BLaER1 treated with 17β-estradiol and CSF1 and Interleukin-3, amounts not matched to agents 10 nM and 100 nM (cell line): ENCODE results near the gene NOL11.

ENCODE experiments used
- H3K27ac ChIP-seq, 11 experiments: shearing (Covaris generic); formaldehyde crosslinking; 2 replicates each; pipeline ENCODE4 v1.8.1; 2022
- H3K27me3 ChIP-seq, 11 experiments: shearing (Covaris generic); formaldehyde crosslinking; 2 replicates each; pipeline ENCODE4 v1.8.1; 2022
- H3K36me3 ChIP-seq, 11 experiments: shearing (Covaris generic); formaldehyde crosslinking; 2 replicates each; pipeline ENCODE4 v1.8.1; 2022
- H3K4me1 ChIP-seq, 10 experiments: shearing (Covaris generic); formaldehyde crosslinking; 2 replicates each; pipeline ENCODE4 v1.8.1; 2022
- H3K4me2 ChIP-seq, 11 experiments: shearing (Covaris generic); formaldehyde crosslinking; 2 replicates each; pipeline ENCODE4 v1.8.1; 2022
- H3K4me3 ChIP-seq, 10 experiments: shearing (Covaris generic); formaldehyde crosslinking; 2 replicates each; pipeline ENCODE4 v1.8.1; 2022
- H3K9ac ChIP-seq, 11 experiments: shearing (Covaris generic); formaldehyde crosslinking; 2 replicates each; pipeline ENCODE4 v1.8.1; 2022
- H3K9me3 ChIP-seq, 11 experiments: shearing (Covaris generic); formaldehyde crosslinking; replicated peaks in 1 of 11; 2 replicates each; pipeline ENCODE4 v1.8.1; 2022
- H4K20me1 ChIP-seq, 11 experiments: shearing (Covaris generic); formaldehyde crosslinking; 2 replicates each; pipeline ENCODE4 v1.8.1; 2022
- Cebpa-rat ChIP-seq, 11 experiments: shearing (Covaris generic); IDR thresholded peaks; 2 replicates each; pipeline ENCODE4 v1.8.1; 2022

NOL11 gene

DNA sequence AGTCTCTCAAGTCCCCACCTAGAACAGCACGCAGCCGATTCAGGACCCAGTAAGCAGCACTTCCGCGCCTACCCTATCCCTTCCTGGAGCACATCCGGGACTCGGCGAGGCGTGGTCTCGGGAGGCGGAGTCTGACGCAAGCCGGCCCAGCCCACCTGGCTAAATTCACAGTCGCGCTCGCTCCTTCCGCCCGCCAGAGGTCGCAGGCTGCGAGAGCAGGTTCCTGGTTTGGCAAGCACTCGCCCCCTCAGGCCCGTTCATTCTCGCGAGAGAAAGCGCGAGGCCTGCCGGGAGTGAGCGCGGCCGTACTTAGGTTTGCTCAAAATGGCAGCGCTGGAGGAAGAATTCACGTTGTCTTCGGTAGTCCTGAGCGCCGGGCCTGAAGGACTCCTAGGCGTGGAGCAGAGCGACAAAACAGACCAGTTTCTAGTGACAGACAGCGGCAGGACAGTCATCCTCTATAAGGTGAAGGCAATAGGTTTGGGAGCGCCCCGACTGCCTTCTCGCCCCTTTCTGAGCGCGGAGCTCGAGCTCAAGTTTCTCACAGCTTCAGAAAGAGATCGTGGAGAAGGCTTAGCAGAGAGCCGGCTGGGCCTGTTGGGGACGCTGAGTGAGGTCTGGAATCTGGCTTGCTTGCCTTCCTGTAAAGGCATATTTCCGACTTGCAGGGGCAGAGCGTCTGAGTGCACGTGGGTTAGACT is at the start of gene NOL11:
NOL11 (plus strand) TSS at position 313 of the 701 bp plus-strand sequence; CDS start at position 325, 12 bp downstream.
- H3K9ac ChIP-seq = peak within 1 kb of the TSS; percentile 91 to 100 (median 97)
- peak in 4 of 11 experiments; percentile 45 to 70 (median 59); a peak in 6 of 22 replicates for TF ChIP-seq Cebpa-rat (IDR thresholded peaks at IDR 0.05)
- peak within 1 kb of the TSS; percentile 71 to 99 (median 92) for H3K4me3 ChIP-seq
- H3K27me3 ChIP-seq = no peaks in the 10 kb centered on the region
- H3K27ac ChIP-seq = peak within 1 kb of the TSS; percentile 85 to 99 (median 96)
- H4K20me1 ChIP-seq = peaks cover 0 to 21% (median 0%) of the 10 kb centered on the region in 11 experiments; a peak in 5 of 22 replicates
- H3K4me1 ChIP-seq = peaks cover 20 to 56% (median 34%) of the 10 kb centered on the region in 10 experiments
- H3K4me2 ChIP-seq = peak within 1 kb of the TSS; percentile 89 to 97 (median 93)
- H3K36me3 ChIP-seq = peaks cover 29 to 37% (median 33%) of the 10 kb centered on the region in 11 experiments
- peaks cover 11 to 19% (median 13%) of the 10 kb centered on the region in 11 experiments; a peak in 21 of 22 replicates for H3K9me3 ChIP-seq

GRCh38 chr17:67671493-67671892 is 46.2 kb upstream of the NOL11 start:
- no peak overlapping the region for H3K4me3 ChIP-seq
- H3K4me2 ChIP-seq = no peak overlapping the region
- TF ChIP-seq Cebpa-rat (IDR thresholded peaks at IDR 0.05) = no peak
- peaks cover 0 to 15% (median 0%) of the 10 kb centered on the region in 11 experiments; a peak in 11 of 22 replicates for H3K27me3 ChIP-seq
- no peak overlapping the region for H3K27ac ChIP-seq
- peaks cover 11 to 55% (median 31%) of the 10 kb centered on the region in 11 experiments; a peak in 20 of 22 replicates for H3K36me3 ChIP-seq
- peaks cover 0 to 11% (median 9%) of the 10 kb centered on the region in 11 experiments; a peak in 16 of 22 replicates for H3K9me3 ChIP-seq
- no peak overlapping the region for H3K9ac ChIP-seq
- H4K20me1 ChIP-seq = no peaks in the 10 kb centered on the region; a peak in 1 of 22 replicates
- H3K4me1 ChIP-seq = peaks cover 10 to 50% (median 22%) of the 10 kb centered on the region in 10 experiments

DNA sequence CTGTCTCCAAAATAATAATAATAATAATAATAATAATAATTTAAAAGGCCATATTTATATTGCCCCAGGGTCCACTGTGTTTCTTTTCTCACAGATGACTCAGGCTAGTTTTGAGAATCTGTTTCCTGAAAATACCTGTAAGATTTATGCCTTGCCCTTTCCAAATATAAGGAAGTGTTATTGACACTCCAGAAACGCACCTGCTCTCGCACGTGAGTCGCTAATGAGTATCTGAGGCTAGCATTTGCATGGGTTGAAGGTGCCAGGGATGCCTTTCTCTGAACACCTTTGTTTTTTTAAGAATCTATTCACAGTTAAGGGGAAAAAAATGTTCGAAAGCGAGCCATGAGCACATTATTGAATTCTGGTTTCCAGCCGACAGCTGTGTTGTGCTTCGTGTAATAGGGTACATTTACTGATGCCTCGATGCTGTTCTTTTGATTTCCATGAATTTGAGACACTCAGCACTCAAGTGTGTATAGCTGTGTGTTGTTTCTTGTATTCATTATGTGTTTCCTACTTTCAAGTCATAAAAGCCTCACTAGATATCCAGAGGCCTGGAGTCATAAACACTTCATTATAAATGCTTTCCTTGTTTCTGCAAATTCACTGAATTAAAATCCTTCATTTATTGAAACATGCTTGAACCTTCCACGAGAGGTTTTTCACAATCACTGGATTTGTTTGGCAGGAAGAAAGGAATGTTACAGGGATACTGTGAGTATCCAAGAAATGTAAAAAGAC is 45.0 kb upstream of the NOL11 start:
- H3K27me3 ChIP-seq = peaks cover 0 to 27% (median 0%) of the 10 kb centered on the region in 11 experiments; a peak in 12 of 22 replicates
- no peak overlapping the region for H3K4me3 ChIP-seq
- H3K4me1 ChIP-seq = peaks cover 23 to 62% (median 35%) of the 10 kb centered on the region in 10 experiments
- peaks cover 0 to 8% (median 7%) of the 10 kb centered on the region in 11 experiments; a peak in 16 of 22 replicates for H3K9me3 ChIP-seq
- no peak overlapping the region for H3K27ac ChIP-seq
- H3K9ac ChIP-seq = no peak overlapping the region
- H3K4me2 ChIP-seq = 0 out of 22 replicates have a peak overlapping the region, but pooled peaks of 2 of the 11 experiments have one; percentile 1 to 88
- H4K20me1 ChIP-seq = no peaks in the 10 kb centered on the region; a peak in 1 of 22 replicates
- no peak for TF ChIP-seq Cebpa-rat (IDR thresholded peaks at IDR 0.05)
- peaks cover 11 to 43% (median 24%) of the 10 kb centered on the region in 11 experiments; a peak in 19 of 22 replicates for H3K36me3 ChIP-seq

DNA sequence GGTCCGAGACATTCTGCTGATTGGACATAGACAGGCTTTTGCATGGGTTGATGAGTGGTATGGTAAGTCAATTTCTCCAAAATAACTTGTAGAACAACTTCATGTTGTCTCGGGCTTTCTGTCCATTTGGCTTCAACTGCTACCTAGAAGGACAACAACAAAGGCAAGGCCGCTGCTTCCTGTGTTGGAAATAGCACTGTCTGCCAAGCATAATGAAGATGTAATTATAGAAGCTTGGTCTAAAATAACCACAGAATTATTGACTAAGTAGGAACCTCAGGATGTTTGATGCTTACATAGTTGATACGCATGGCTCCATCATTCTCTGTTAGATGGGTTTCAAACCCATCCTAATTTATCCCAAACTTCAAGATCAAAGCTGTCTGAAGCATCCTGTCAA is 42.3 kb upstream of the NOL11 start:
- H4K20me1 ChIP-seq = no peaks in the 10 kb centered on the region; a peak in 1 of 22 replicates
- peaks cover 0 to 20% (median 5%) of the 10 kb centered on the region in 11 experiments; a peak in 7 of 22 replicates for H3K36me3 ChIP-seq
- H3K4me3 ChIP-seq = peak overlapping the region in 2 of 10 experiments; percentile 45 to 54; a peak in 4 of 20 replicates
- peaks cover 0 to 33% (median 0%) of the 10 kb centered on the region in 11 experiments; a peak in 12 of 22 replicates for H3K27me3 ChIP-seq
- peaks cover 44 to 90% (median 62%) of the 10 kb centered on the region in 10 experiments for H3K4me1 ChIP-seq
- 0 out of 22 replicates have a peak overlapping the region, but pooled peaks of 1 of the 11 experiments have one; percentile 53 for H3K27ac ChIP-seq
- TF ChIP-seq Cebpa-rat (IDR thresholded peaks at IDR 0.05) = no peak
- H3K4me2 ChIP-seq = peak overlapping the region; percentile 21 to 88 (median 72); a peak in 19 of 22 replicates
- no peaks in the 10 kb centered on the region for H3K9me3 ChIP-seq
- peak overlapping the region in 1 of 11 experiments; percentile 20; a peak in 2 of 22 replicates for H3K9ac ChIP-seq

- H3K4me3 ChIP-seq = peak overlapping the region in 3 of 10 experiments; percentile 45 to 54 (median 48); a peak in 7 of 20 replicates
- peaks cover 0 to 33% (median 0%) of the 10 kb centered on the region in 11 experiments; a peak in 12 of 22 replicates for H3K27me3 ChIP-seq
- H3K4me1 ChIP-seq = peaks cover 45 to 92% (median 70%) of the 10 kb centered on the region in 10 experiments
- no peak for TF ChIP-seq Cebpa-rat (IDR thresholded peaks at IDR 0.05)
- no peaks in the 10 kb centered on the region; a peak in 1 of 22 replicates for H4K20me1 ChIP-seq
- no peaks in the 10 kb centered on the region for H3K9me3 ChIP-seq
- peaks cover 0 to 13% (median 0%) of the 10 kb centered on the region in 11 experiments; a peak in 5 of 22 replicates for H3K36me3 ChIP-seq
- peak overlapping the region in 4 of 11 experiments; percentile 49 to 71 (median 64); a peak in 8 of 22 replicates for H3K9ac ChIP-seq
- H3K27ac ChIP-seq = peak overlapping the region in 2 of 11 experiments; percentile 53 to 54; a peak in 3 of 22 replicates
- peak overlapping the region; percentile 50 to 88 (median 72) for H3K4me2 ChIP-seq
Measured at GRCh38 chr17:67676305-67676704, 41.4 kb upstream of the NOL11 start.

- Histone ChIP-seq H3K36me3 (no peaks in the 10 kb centered on the region; a peak in 2 of 22 replicates), H3K27me3 (peaks cover 0 to 33% (median 0%) of the 10 kb centered on the region in 11 experiments; a peak in 12 of 22 replicates), H3K9me3 (peaks cover 0 to 10% (median 0%) of the 10 kb centered on the region in 11 experiments; a peak in 6 of 22 replicates), H3K27ac (peak overlapping the region in 2 of 11 experiments; percentile 53 to 68; a peak in 2 of 22 replicates), H3K4me3 (no peak overlapping the region), H3K4me1 (peaks cover 45 to 95% (median 74%) of the 10 kb centered on the region in 10 experiments), H4K20me1 (no peaks in the 10 kb centered on the region), H3K9ac (peak overlapping the region in 4 of 11 experiments; percentile 36 to 65 (median 56); a peak in 3 of 22 replicates), H3K4me2 (peak overlapping the region; percentile 1 to 88 (median 72); a peak in 20 of 22 replicates)
- no peak for TF ChIP-seq Cebpa-rat (IDR thresholded peaks at IDR 0.05)
Measured at GRCh38 chr17:67678414-67678813, 39.3 kb upstream of the NOL11 start.

DNA sequence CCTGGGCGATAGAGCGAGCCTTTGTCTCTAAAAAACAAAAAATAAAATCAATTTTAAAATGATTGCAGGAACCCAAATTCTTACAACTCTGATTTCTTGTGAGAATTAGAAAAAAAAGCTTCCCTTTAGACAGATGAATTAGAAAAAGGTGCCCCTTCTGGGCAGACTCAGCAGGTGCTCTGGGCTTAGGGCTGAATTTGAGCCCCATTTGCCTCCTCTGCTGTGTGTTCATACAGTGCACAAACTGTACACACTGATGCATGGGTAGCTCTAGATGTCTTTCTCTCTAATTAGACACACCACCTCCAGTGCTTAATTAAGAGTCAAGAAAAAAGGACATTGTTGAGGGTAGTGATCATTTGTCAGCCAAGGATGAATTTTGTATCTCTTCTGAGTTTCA is 38.5 kb upstream of the NOL11 start:
- no peaks in the 10 kb centered on the region for H4K20me1 ChIP-seq
- peaks cover 0 to 3% (median 0%) of the 10 kb centered on the region in 11 experiments; a peak in 1 of 22 replicates for H3K36me3 ChIP-seq
- H3K4me3 ChIP-seq = peak overlapping the region in 1 of 10 experiments; percentile 4; a peak in 1 of 20 replicates
- H3K4me2 ChIP-seq = peak overlapping the region in 10 of 11 experiments; percentile 38 to 88 (median 73); a peak in 20 of 22 replicates
- no peak for TF ChIP-seq Cebpa-rat (IDR thresholded peaks at IDR 0.05)
- peaks cover 45 to 88% (median 74%) of the 10 kb centered on the region in 10 experiments for H3K4me1 ChIP-seq
- H3K27ac ChIP-seq = peak overlapping the region in 5 of 11 experiments; percentile 2 to 68 (median 37); a peak in 8 of 22 replicates
- peak overlapping the region in 4 of 11 experiments; percentile 25 to 50 (median 50); a peak in 6 of 22 replicates for H3K9ac ChIP-seq
- peaks cover 0 to 33% (median 0%) of the 10 kb centered on the region in 11 experiments; a peak in 12 of 22 replicates for H3K27me3 ChIP-seq
- H3K9me3 ChIP-seq = peaks cover 0 to 14% (median 0%) of the 10 kb centered on the region in 11 experiments; a peak in 6 of 22 replicates
